HepG2 (cell line): ENCODE results near the gene FLT3LG. TPM values are rescaled to one million over a fixed set of nuclear protein-coding genes. Genes with fewer than 3 reads are reported as not detected.

Experiments used
- ATAC-seq: fragments of 200-7000 bp; cut with Tn5 transposase; 3 replicates; pipeline ENCODE4 v1.9.1; 2020; ENCODE audit warnings: mild to moderate bottlenecking, moderate library complexity
- BruUV-seq: library from RNA; stranded (reverse); fragments of 400-500 nt; replicated peaks from 2 replicates; lab custom pipeline; 2021; lab: Mats Ljungman, UMichigan
- CTCF ChIA-PET: fragments of 300-600 bp; formaldehyde crosslinking; extraction: SDS; loops from one replicate; lab custom pipeline; 2021; ENCODE audit warnings: low total read pairs, inconsistent platforms, low intra/inter-chr PET ratio; lab: Yijun Ruan, JAX
- POLR2A ChIA-PET: fragments of 350-600 bp; sonication (Branson Sonifier 250); formaldehyde crosslinking; loops from one replicate; lab custom pipeline; 2020; ENCODE audit warnings: antibody characterized with exemption, inconsistent platforms; lab: Yijun Ruan, JAX
- DNase-seq: peaks from one replicate; pipeline ENCODE4 v3.0.0-alpha.2; 2015; ENCODE audit warnings: low spot score
- FAIRE-seq: peaks from 3 replicates; lab custom pipeline; 2011; peaks lifted over from hg19 to GRCh38; lab: Jason Lieb, UNC
- H2AFZ ChIP-seq: one replicate; pipeline ENCODE4 v1.6.1; 2011; ENCODE audit warnings: low read length, inconsistent platforms
- H3K27ac ChIP-seq: fragments of 300-600 bp; 3 replicates; pipeline ENCODE4 v1.8.0; 2011; ENCODE audit warnings: mixed run types, mild to moderate bottlenecking, mixed read lengths, low read length, inconsistent platforms; ENCODE audit not compliant: insufficient read depth; ENCODE audit errors: extremely low read length
- H3K27me3 ChIP-seq, 2 experiments: fragments of 200-600 bp in 1 of 2; 2 replicates in 1 of 2; 3 replicates in 1 of 2; pipeline versions ENCODE4 v1.6.0 to v1.8.0; 2011; ENCODE audit warnings: low read length in 2 of 2, mild to moderate bottlenecking in 2 of 2, moderate library complexity in 2 of 2, inconsistent platforms in 1 of 2; ENCODE audit not compliant: insufficient read depth in 2 of 2, control insufficient read depth in 1 of 2
- H3K36me3 ChIP-seq, 2 experiments: fragments of 200-600 bp in 1 of 2; replicated peaks in 1 of 2; 2 replicates in 1 of 2; 3 replicates in 1 of 2; pipeline versions ENCODE4 v1.5.1 to v1.8.0; 2011; ENCODE audit warnings: low read length in 2 of 2, inconsistent platforms in 1 of 2; ENCODE audit not compliant: insufficient read depth in 2 of 2, control insufficient read depth in 1 of 2
- H3K4me1 ChIP-seq: 2 replicates; pipeline ENCODE4 v1.5.1; 2012; ENCODE audit warnings: low read length, inconsistent platforms; ENCODE audit not compliant: insufficient read depth
- H3K4me2 ChIP-seq: 2 replicates; pipeline ENCODE4 v1.6.0; 2011; ENCODE audit warnings: low read depth, low read length, inconsistent platforms
- H3K4me3 ChIP-seq, 3 experiments: fragments of 200-600 bp in 1 of 3; sonication (generic), shearing (Covaris generic) in 1 of 3; replicated peaks in 1 of 3; 2 replicates each; pipeline ENCODE4 v1.5.1; 2011 to 2016; ENCODE audit warnings: low read length in 3 of 3, inconsistent platforms in 2 of 3, low read depth in 2 of 3, mild to moderate bottlenecking in 2 of 3, control low read depth in 1 of 3, mixed read lengths in 1 of 3; ENCODE audit not compliant: insufficient read depth in 1 of 3
- H3K79me2 ChIP-seq: one replicate; pipeline ENCODE4 v1.6.1; 2011; ENCODE audit warnings: low read length, inconsistent platforms; ENCODE audit not compliant: insufficient read depth
- H3K9ac ChIP-seq: 2 replicates; pipeline ENCODE4 v1.6.0; 2011; ENCODE audit warnings: mild to moderate bottlenecking, low read depth, low read length, inconsistent platforms; ENCODE audit not compliant: insufficient read depth
- H3K9me3 ChIP-seq: 2 replicates; pipeline ENCODE4 v1.5.1; 2012; ENCODE audit warnings: mild to moderate bottlenecking, low read length
- H4K20me1 ChIP-seq: 2 replicates; pipeline ENCODE4 v1.6.0; 2011; ENCODE audit warnings: inconsistent platforms, mild to moderate bottlenecking, low read length, moderate library complexity; ENCODE audit not compliant: insufficient read depth
- AFF4 ChIP-seq: sonication (generic); formaldehyde crosslinking; IDR thresholded peaks from 2 replicates; pipeline ENCODE4 v1.4.0; 2020; ENCODE audit warnings: missing genetic modification reagents
- ETS1 ChIP-seq: sonication (generic); formaldehyde crosslinking; IDR thresholded peaks from 2 replicates; pipeline ENCODE4 v1.4.0; 2020; ENCODE audit warnings: missing genetic modification reagents
- PAF1 ChIP-seq: IDR thresholded peaks from 2 replicates; pipeline ENCODE4 v1.6.1; 2016; ENCODE audit warnings: missing genetic modification reagents, missing compliant biosample characterization
- ZBED4 ChIP-seq: sonication (generic); formaldehyde crosslinking; IDR thresholded peaks from 2 replicates; pipeline ENCODE4 v1.4.0; 2020; ENCODE audit warnings: missing genetic modification reagents, borderline replicate concordance
- ZNF18 ChIP-seq: sonication (generic); formaldehyde crosslinking; IDR thresholded peaks from 2 replicates; pipeline ENCODE4 v1.8.0; 2022; ENCODE audit warnings: mild to moderate bottlenecking, missing genetic modification reagents; ENCODE audit not compliant: insufficient replicate concordance
- ZNF235 ChIP-seq: sonication (generic); formaldehyde crosslinking; IDR thresholded peaks from 2 replicates; pipeline ENCODE4 v1.8.1; 2023; ENCODE audit warnings: mild to moderate bottlenecking, missing genetic modification reagents, borderline replicate concordance
- WGBS: methylation state at CpG from one replicate; pipeline ENCODE4 v1.1.6; 2017; ENCODE audit warnings: low lambda C conversion rate; 5-methylcytosine and 5-hydroxymethylcytosine counted together
- in situ Hi-C: cut with HindIII; loops from 2 replicates; pipeline ENCODE4 v1.10.0; 2017; ENCODE audit warnings: low pct_unique_long_range_greater_than_20kb; ENCODE audit not compliant: extremely low pct_ligation_motif_present
- intact Hi-C: fragments of 100-400 bp; cut with micrococcal nuclease; formaldehyde crosslinking; loops from one replicate; pipeline ENCODE4 v1.10.0; 2022; ENCODE audit not compliant: unreplicated experiment
- polyA plus RNA-seq, 8 experiments: library from polyadenylated mRNA; depleted of rRNA in 3 of 8; stranded (reverse) in 7 of 8; unstranded in 1 of 8; fragments of >200 nt; fragmentation: Illumina TruSeq in 4 of 8; extraction: Trizol in 4 of 8; gene quantifications; 2 replicates each; pipeline versions ENCODE4 v1.2.1 to v1.2.3, GENCODE V29; 2011 to 2016; ENCODE audit warnings: low read depth in 4 of 8, missing spikeins in 1 of 8, mixed read lengths in 1 of 8; ENCODE audit not compliant: insufficient read depth in 1 of 8
- total RNA-seq, 5 experiments: library from RNA; depleted of rRNA; stranded (reverse); fragments of >200 nt; fragmentation: Illumina TruSeq; extraction: Trizol; gene quantifications; 2 replicates each; pipeline ENCODE4 v1.2.3, GENCODE V29; 2016; ENCODE audit warnings: low read depth in 1 of 5

Gene FLT3LG
- total and polyA plus RNA-seq, 2 of the 13 experiments (the other 11 are each of a cell fraction or from before 2014, with no cell fraction given) = 1.5 to 2.6 TPM

- TF ChIP-seq AFF4 (no peak; the same call in 1 of the 2 replicates), PAF1 (CRISPR knock-in tag) (0 out of 2 replicates have a peak, but pooled peaks have one; percentile 20), ZNF235 (no peak)
These were observed 14.2 kb downstream of the FLT3LG start (continued) for GRCh38 chr19:49488046-49488862.

- ChIA-PET POLR2A (interaction anchor here (0.6 to 2.9 kb wide), 7 partner anchors 10 to 101 kb away, joined by 3 to 14 read pairs (median 4); partner anchors contain the start of genes ALDH16A1, PIH1D1 and PRR12), CTCF (no interaction called here)
- TSS peak; percentile 74 for BruUV-seq
- H3K36me3 ChIP-seq = peaks cover 19 to 40% of the 10 kb centered on the region in 2 experiments
- DNase-seq = no peak
- H2AFZ ChIP-seq = no peak overlapping the region
- intact Hi-C loops (no loop called here), in situ Hi-C loops (no loop called here)
- peak overlapping the region; percentile 93 to 98 (median 97) for H3K4me3 ChIP-seq
- peaks cover 0 to 3% of the 10 kb centered on the region in 2 experiments; a peak in 1 of 5 replicates for H3K27me3 ChIP-seq
- no peak for FAIRE-seq
- no peak for ATAC-seq
- peaks cover 37% of the 10 kb centered on the region for H3K79me2 ChIP-seq
- H3K4me2 ChIP-seq = peak overlapping the region; percentile 90
- H4K20me1 ChIP-seq = peaks cover 45% of the 10 kb centered on the region
- peak overlapping the region; percentile 100 for H3K9ac ChIP-seq
- H3K9me3 ChIP-seq = no peaks in the 10 kb centered on the region
- H3K27ac ChIP-seq = peak overlapping the region; percentile 87
- peaks cover 29% of the 10 kb centered on the region for H3K4me1 ChIP-seq
- 1% methylated on average over 15 of the region's 15 CpGs for WGBS
- TF ChIP-seq ZBED4 (CRISPR knock-in tag) = no peak
- TF ChIP-seq ETS1 (CRISPR knock-in tag) = no peak
- TF ChIP-seq ZNF18 (CRISPR knock-in tag) = peak; percentile 28
These were observed 15.0 kb downstream of the FLT3LG start for GRCh38 chr19:49488863-49489537.
